HG02763 (cell line): ENCODE data around the gene ZNF708.
"Not testable (repeated sequence)": the region's sequence is repeated elsewhere in the genome, so short reads cannot be mapped to it uniquely, and the experiment has no call there.

Experiments used
- ATAC-seq: cut with Tn5 transposase; IDR thresholded peaks from one replicate; pipeline ENCODE4 v1.9.1; 2021; ENCODE audit warnings: mild to moderate bottlenecking, moderate library complexity; ENCODE audit not compliant: unreplicated experiment

ZNF708 gene

DNA sequence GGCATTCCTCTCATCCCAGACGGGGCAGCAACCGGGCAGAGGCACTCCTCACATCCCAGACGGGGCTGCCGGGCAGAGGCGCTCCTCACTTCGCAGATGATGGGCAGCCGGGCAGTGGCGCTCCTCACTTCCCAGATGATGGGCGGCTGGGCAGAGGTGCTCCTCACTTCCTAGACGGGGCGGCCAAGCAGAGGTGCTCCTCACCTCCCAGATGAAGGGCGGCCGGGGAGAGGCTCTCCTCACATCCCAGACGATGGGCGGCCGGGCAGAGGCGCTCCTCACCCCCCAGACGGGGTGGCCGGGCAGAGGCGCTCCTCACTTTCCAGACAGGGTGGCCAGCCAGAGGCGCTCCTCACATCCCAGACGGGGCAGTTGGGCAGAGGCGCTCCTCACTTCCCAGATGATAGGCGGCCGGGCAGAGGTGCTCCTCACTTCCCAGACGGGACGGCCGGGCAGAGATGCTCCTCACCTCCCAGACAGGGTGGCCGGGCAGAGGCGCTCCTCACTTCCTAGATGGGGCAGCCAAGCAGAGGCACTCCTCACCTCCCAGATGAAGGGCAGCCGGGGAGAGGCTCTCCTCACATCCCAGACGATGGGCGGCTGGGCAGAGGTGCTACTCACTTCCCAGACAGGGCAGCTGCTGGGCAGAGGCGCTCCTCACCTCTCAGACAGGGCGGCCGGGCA, 68.9 kb downstream of the ZNF708 start:
- ATAC-seq: no peak

DNA sequence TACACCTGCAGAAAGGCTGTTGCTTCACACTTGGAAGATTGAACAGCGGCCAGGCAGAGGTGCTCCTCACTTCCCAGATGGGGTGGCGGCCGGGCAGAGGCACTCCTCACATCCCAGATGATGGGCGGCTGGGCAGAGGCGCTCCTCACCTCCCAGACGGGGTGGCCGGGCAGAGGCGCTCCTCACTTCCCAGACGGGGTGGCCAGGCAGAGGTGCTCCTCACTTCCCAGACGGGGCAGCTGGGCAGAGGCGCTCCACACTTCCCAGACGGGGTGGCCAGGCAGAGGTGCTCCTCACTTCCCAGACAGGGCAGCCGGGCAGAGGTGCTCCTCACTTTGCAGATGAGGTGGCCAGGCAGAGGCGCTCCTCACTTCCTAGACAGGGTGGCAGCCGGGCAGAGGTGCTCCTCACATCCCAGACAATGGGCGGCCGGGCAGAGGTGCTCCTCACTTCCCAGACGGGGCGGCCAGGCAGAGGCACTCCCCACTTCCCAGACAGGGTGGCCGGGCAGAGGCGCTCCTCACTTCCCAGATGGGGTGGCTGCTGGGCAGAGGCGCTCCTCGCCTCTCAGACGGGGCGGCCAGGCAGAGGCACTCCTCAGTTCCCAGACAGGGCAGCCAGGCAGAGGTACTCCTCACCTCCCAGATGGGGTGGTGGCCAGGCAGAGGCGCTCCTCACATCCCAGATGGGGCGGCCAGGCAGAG, 69.6 kb downstream of the ZNF708 start:
- not testable (repeated sequence) for ATAC-seq

DNA sequence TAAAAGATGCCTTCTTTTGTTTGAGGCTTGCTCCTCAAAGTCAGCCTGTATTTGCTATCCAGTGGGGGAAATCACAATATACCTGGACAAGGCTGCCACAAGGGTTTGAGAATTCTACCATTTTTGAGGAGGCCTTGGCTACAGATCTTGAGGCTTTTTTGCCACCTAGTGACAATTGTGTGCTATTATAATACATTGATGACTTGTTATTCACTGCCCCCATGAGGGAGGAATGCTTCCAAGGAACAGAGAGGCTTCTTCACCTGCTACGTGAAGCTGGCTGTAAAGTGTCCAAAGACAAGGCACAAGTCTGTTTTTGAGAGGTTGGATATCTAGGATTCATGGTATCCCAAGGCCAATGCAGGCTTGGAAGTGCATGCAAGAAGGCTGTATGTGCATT, 72.5 kb downstream of the ZNF708 start:
- ATAC-seq: no peak
